GM19025 (cell line): ENCODE results near the gene UXS1.

Experiments
- ATAC-seq: cut with Tn5 transposase; IDR thresholded peaks from one replicate; pipeline ENCODE4 v1.9.1; 2021; ENCODE audit warnings: mild to moderate bottlenecking, low read depth, moderate library complexity; ENCODE audit not compliant: unreplicated experiment

UXS1 gene

GRCh38 chr2:106189764-106190468 is 4.2 kb downstream of the UXS1 start:
- ATAC-seq = no peak

GRCh38 chr2:106189325-106189724 is 4.8 kb downstream of the UXS1 start:
- no peak for ATAC-seq

GRCh38 chr2:106187273-106187891 is 6.7 kb downstream of the UXS1 start:
- no peak for ATAC-seq

- ATAC-seq = no peak
Observed at GRCh38 chr2:106185475-106186184, 8.5 kb downstream of the UXS1 start.

- no peak for ATAC-seq
Observed at GRCh38 chr2:106184857-106185256, 9.2 kb downstream of the UXS1 start.

GRCh38 chr2:106184394-106184793 is 9.7 kb downstream of the UXS1 start:
- ATAC-seq = no peak

GRCh38 chr2:106183101-106183696 is 10.9 kb downstream of the UXS1 start:
- ATAC-seq = no peak

- no peak for ATAC-seq
Observed at GRCh38 chr2:106181064-106181463, 13.0 kb downstream of the UXS1 start.

- no peak for ATAC-seq
Observed at GRCh38 chr2:106180602-106181001, 13.5 kb downstream of the UXS1 start.

- no peak for ATAC-seq
Observed at GRCh38 chr2:106178716-106179115, 15.4 kb downstream of the UXS1 start.

- no peak for ATAC-seq
Observed at GRCh38 chr2:106177581-106177980, 16.5 kb downstream of the UXS1 start.

- no peak for ATAC-seq
Observed at GRCh38 chr2:106176446-106177099, 17.5 kb downstream of the UXS1 start.

- ATAC-seq = no peak
Observed at GRCh38 chr2:106175086-106175850, 18.8 kb downstream of the UXS1 start.

- ATAC-seq = no peak
Observed at GRCh38 chr2:106174056-106174455, 20.0 kb downstream of the UXS1 start.

GRCh38 chr2:106172649-106173048 is 21.5 kb downstream of the UXS1 start:
- ATAC-seq = no peak

GRCh38 chr2:106168657-106169056 is 25.4 kb downstream of the UXS1 start:
- ATAC-seq = no peak

GRCh38 chr2:106167067-106167466 is 27.0 kb downstream of the UXS1 start:
- no peak for ATAC-seq

GRCh38 chr2:106165561-106165960 is 28.5 kb downstream of the UXS1 start:
- no peak for ATAC-seq

GRCh38 chr2:106165029-106165428 is 29.1 kb downstream of the UXS1 start:
- no peak for ATAC-seq

GRCh38 chr2:106163948-106164545 is 30.1 kb downstream of the UXS1 start:
- no peak for ATAC-seq
